Subcutaneous adipose tissue (tissue), 4 donors: ENCODE results near the gene SF1. TPM values are rescaled to one million over a fixed set of nuclear protein-coding genes. Genes with fewer than 3 reads are reported as not detected.

Experiments used
- CTCF ChIP-seq: fragments of 450-650 bp; IDR thresholded peaks from one replicate; pipeline ENCODE4 v1.5.1; 2016; ENCODE audit warnings: low read depth, mild to moderate bottlenecking, control low read depth, antibody characterized with exemption, moderate library complexity
- total RNA-seq, 4 donors: library from RNA; depleted of rRNA; stranded (reverse); fragments of >200 nt; gene quantifications; one replicate each; pipeline ENCODE4 v1.1.0, GENCODE V29; 2016

The SF1 gene
- total RNA-seq, 4 donors from 2014 or later = 215 to 388 (median 273) TPM

- TF ChIP-seq CTCF = no peak
Observed at GRCh38 chr11:64759722-64760719, 18.3 kb downstream of the SF1 start, which contains the start of gene PYGM. Gene PYGM, minus strand, starts transcription at chr11:64759974. Its CDS starts 76 bp downstream, at chr11:64759898.

GRCh38 chr11:64759131-64759721 lies 19.1 kb downstream of the SF1 start:
- TF ChIP-seq CTCF = no peak

- no peak for TF ChIP-seq CTCF
Observed at GRCh38 chr11:64758330-64759079, 19.8 kb downstream of the SF1 start.

- TF ChIP-seq CTCF = no peak
Observed at GRCh38 chr11:64757549-64758329, 20.6 kb downstream of the SF1 start.

GRCh38 chr11:64755681-64756361 lies 22.5 kb downstream of the SF1 start:
- no peak for TF ChIP-seq CTCF

GRCh38 chr11:64754919-64755662 lies 23.3 kb downstream of the SF1 start:
- no peak for TF ChIP-seq CTCF
